ENCODE data around the gene RAB21. TPM values are rescaled to one million over a fixed set of nuclear protein-coding genes. Genes with fewer than 3 reads are reported as not detected.

Gene RAB21
- total RNA-seq, 1 experiment from 2014 or later = 86.4 TPM

DNA sequence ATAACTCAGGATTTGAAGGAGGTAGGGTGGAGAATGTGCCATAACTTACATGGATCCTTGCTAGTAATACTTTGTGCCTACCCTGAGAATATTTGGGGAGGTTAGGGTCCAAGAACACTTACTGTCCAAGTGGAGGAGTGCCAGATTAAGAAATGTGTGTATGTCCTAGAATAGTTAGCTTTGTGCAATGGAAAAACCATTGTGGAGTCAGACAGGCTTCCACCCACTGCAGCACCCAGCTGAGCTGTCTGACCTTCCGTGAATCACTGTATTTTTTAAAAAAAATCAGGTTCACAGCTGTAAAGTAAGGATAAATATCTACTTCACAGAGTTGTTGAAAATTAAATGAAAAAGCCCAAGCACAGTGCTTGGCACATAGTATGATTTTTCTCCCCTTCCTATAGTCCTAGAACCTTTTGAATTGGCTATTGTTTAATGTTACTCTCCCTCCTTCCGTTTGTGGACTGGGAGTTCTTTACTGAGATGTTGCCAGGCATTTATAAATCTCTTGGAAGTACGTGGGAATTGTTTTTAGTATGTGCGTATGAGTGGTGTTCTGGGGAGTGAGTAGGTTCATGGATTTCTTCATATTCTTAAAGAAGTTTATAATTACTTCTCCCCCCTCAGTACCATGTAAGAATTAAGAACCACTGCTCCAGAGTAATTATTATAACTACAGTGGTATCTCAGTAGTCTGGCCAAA is 9.2 kb downstream of the RAB21 start:
- BruUV-seq (replicated peaks) = no TSS peak
- no peak for DNase-seq (ENCODE audit: unreplicated experiment)
- intact Hi-C loops (cut with micrococcal nuclease) = no loop called here
- TF ChIP-seq, protein P1, sequence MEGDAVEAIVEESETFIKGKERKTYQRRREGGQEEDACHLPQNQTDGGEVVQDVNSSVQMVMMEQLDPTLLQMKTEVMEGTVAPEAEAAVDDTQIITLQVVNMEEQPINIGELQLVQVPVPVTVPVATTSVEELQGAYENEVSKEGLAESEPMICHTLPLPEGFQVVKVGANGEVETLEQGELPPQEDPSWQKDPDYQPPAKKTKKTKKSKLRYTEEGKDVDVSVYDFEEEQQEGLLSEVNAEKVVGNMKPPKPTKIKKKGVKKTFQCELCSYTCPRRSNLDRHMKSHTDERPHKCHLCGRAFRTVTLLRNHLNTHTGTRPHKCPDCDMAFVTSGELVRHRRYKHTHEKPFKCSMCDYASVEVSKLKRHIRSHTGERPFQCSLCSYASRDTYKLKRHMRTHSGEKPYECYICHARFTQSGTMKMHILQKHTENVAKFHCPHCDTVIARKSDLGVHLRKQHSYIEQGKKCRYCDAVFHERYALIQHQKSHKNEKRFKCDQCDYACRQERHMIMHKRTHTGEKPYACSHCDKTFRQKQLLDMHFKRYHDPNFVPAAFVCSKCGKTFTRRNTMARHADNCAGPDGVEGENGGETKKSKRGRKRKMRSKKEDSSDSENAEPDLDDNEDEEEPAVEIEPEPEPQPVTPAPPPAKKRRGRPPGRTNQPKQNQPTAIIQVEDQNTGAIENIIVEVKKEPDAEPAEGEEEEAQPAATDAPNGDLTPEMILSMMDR (IDR thresholded peaks at IDR 0.05; ENCODE audit: unreplicated experiment) = no peak
- peaks cover 36% of the 10 kb centered on the region for H3K36me3 Mint-ChIP-seq (ENCODE audit: insufficient read depth, unreplicated experiment)
- peaks cover 19% of the 10 kb centered on the region for H3K4me1 Mint-ChIP-seq (ENCODE audit: insufficient read depth, unreplicated experiment)
- ChIA-PET CTCF (interaction anchor here (0.6 to 2.0 kb wide), 4 partner anchors 16 to 437 kb away, joined by 3 to 9 read pairs (median 4); no protein-coding TSS in a partner anchor), POLR2A (interaction anchor here (1.3 kb wide), 1 partner anchor 84 kb away, joined by 4 read pairs; no protein-coding TSS in a partner anchor)
- H3K27me3 Mint-ChIP-seq (ENCODE audit: insufficient read depth, unreplicated experiment) = no peaks in the 10 kb centered on the region
- H3K27ac Mint-ChIP-seq (ENCODE audit: low read depth, unreplicated experiment) = no peak overlapping the region
- peaks cover 9% of the 10 kb centered on the region for H3K9me3 Mint-ChIP-seq (ENCODE audit: unreplicated experiment)
- H3K4me3 Mint-ChIP-seq (ENCODE audit: unreplicated experiment) = no peak overlapping the region

DNA sequence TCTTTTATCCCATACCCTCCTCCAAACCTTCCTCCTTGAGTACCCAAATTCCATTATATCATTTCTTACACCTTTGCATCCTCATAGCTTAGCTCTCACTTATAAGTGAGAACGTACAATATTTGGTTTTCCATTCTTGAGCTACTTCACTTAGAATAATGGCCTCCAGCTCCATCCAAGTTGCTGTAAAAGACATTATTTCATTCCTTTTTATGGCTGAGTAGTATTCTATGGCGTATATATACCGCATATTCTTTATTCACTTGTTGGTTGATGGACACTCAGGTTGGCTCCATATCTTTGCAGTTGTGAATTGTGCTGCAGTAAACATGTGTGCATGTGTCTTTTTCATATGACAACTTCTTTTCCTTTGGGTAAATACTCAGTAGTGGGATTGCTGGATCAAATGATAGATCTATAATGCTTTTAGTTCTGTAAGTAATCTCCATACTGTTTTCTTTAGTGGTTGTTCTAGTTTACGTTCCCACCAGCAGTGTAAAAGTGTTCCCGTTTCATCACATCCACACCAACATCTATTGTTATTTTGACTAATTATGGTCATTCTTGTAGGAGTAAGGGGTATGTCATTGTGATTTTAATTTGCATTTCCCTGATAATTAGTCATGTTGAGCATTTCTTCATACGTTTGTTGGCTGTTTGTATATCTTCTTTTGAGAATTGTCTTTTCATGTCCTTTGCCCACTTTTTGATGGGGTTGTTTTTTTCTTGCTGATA is 10.1 kb downstream of the RAB21 start:
- TF ChIP-seq, protein P1 (IDR thresholded peaks at IDR 0.05; ENCODE audit: unreplicated experiment) = no peak
- Mint-ChIP-seq H3K27ac (ENCODE audit: low read depth, unreplicated experiment) (no peak overlapping the region), H3K9me3 (ENCODE audit: unreplicated experiment) (peaks cover 9% of the 10 kb centered on the region), H3K4me1 (ENCODE audit: insufficient read depth, unreplicated experiment) (peaks cover 19% of the 10 kb centered on the region), H3K27me3 (ENCODE audit: insufficient read depth, unreplicated experiment) (no peaks in the 10 kb centered on the region), H3K4me3 (ENCODE audit: unreplicated experiment) (no peak overlapping the region), H3K36me3 (ENCODE audit: insufficient read depth, unreplicated experiment) (peaks cover 26% of the 10 kb centered on the region)
- DNase-seq (ENCODE audit: unreplicated experiment) = no peak
- CTCF ChIA-PET = interaction anchor here (1.4 kb wide), 1 partner anchor 128 kb away, joined by 3 read pairs; no protein-coding TSS in a partner anchor
- intact Hi-C loops (cut with micrococcal nuclease) = no loop called here
- POLR2A ChIA-PET = no interaction called here
- BruUV-seq (replicated peaks) = no TSS peak

DNA sequence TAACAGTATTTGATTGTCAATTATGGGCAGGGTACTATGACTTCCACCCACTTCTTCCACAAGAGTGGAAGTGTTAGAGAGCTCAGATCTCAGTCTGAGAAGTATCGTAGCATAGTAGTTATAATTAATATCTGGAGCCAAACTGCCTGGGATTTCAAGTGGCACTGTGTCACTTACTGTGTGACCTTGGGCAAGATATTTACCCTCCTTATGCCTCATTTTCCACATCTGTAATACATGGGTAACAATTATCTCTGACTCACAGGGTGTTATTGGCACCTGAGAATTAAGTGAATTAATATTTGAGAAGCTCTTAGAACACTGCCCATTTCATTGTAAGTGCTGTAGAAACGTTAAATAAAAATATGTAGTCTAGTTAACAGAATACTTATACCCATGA is 11.5 kb downstream of the RAB21 start:
- CTCF ChIA-PET = interaction anchor here (0.7 to 2.3 kb wide), 2 partner anchors 8 to 252 kb away, joined by 3 to 7 read pairs; no protein-coding TSS in a partner anchor
- DNase-seq (ENCODE audit: unreplicated experiment) = no peak
- Mint-ChIP-seq H3K27ac (ENCODE audit: low read depth, unreplicated experiment) (no peak overlapping the region), H3K27me3 (ENCODE audit: insufficient read depth, unreplicated experiment) (no peaks in the 10 kb centered on the region), H3K9me3 (ENCODE audit: unreplicated experiment) (no peaks in the 10 kb centered on the region), H3K4me3 (ENCODE audit: unreplicated experiment) (no peak overlapping the region), H3K4me1 (ENCODE audit: insufficient read depth, unreplicated experiment) (peaks cover 19% of the 10 kb centered on the region), H3K36me3 (ENCODE audit: insufficient read depth, unreplicated experiment) (peaks cover 31% of the 10 kb centered on the region)
- TF ChIP-seq, protein P1 (IDR thresholded peaks at IDR 0.05; ENCODE audit: unreplicated experiment) = no peak
- intact Hi-C loops (cut with micrococcal nuclease) = no loop called here
- POLR2A ChIA-PET = interaction anchor here (0.8 to 2.6 kb wide), 4 partner anchors 8 to 119 kb away, joined by 3 to 14 read pairs (median 6); partner anchors contain the start of gene RAB21
- no TSS peak for BruUV-seq (replicated peaks)

DNA sequence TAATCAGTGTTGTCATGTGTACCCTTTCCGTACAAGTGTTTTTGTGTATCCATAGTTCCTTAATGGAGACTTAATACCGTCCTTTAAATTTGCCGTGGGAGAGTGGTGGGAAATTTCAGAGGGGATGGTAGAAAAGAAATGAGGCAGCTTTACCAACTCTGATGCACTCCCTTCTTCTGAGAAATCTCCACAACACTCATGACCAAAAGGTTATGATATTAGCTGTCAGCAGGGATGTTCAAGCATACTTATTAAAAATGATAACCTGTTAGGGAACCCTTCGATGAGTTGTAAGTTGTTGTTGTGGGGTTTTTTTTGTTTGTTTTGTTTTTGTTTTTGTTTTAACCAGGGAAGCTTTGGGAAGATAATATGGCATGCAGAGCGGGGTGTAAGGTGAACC is 12.5 kb downstream of the RAB21 start:
- POLR2A ChIA-PET = interaction anchor here (0.5 to 2.6 kb wide), 4 partner anchors 9 to 73 kb away, joined by 3 to 14 read pairs (median 4); partner anchors contain the start of gene TBC1D15
- TF ChIP-seq, protein P1 (IDR thresholded peaks at IDR 0.05; ENCODE audit: unreplicated experiment) = no peak
- Mint-ChIP-seq H3K27ac (ENCODE audit: low read depth, unreplicated experiment) (no peak overlapping the region), H3K4me3 (ENCODE audit: unreplicated experiment) (no peak overlapping the region), H3K36me3 (ENCODE audit: insufficient read depth, unreplicated experiment) (peaks cover 38% of the 10 kb centered on the region), H3K27me3 (ENCODE audit: insufficient read depth, unreplicated experiment) (no peaks in the 10 kb centered on the region), H3K4me1 (ENCODE audit: insufficient read depth, unreplicated experiment) (peaks cover 19% of the 10 kb centered on the region), H3K9me3 (ENCODE audit: unreplicated experiment) (no peaks in the 10 kb centered on the region)
- BruUV-seq (replicated peaks) = no TSS peak
- intact Hi-C loops (cut with micrococcal nuclease) = no loop called here
- no peak for DNase-seq (ENCODE audit: unreplicated experiment)
- CTCF ChIA-PET = interaction anchor here (2.3 kb wide), 1 partner anchor 9 kb away, joined by 7 read pairs; no protein-coding TSS in a partner anchor

Data from MCF 10A (cell line).